Measurements from ENCODE around the gene TMEM242. TPM values are rescaled to one million over a fixed set of nuclear protein-coding genes. Genes with fewer than 3 reads are reported as not detected.

TMEM242 gene
- total and polyA plus RNA-seq, 10 of the 15 experiments (the other 5 are each of a cell fraction or from before 2014, with no cell fraction given), result 2.8 to 9.8 (median 5.5) TPM

DNA sequence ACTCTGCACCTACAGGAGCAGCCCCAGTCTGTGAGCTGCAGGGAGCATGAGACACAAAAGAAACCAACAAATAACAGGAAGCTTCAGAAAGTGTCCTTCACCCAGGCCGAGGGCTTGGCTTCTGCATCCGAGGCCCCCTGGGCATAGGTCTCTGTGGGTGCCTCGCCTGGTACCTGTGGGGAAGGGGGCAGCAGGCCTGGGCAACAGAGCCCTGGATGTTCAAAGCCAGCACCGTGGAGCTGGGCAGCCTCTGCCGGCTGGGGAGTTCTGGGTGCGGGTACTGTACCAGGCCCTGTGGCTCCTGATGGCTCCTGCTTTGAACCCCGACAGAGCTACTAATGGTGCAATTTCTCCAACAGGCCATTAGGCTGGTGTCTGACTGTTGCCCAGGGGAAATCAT lies 55.7 kb downstream of the TMEM242 start:
- ATAC-seq, result no peak; the same call in 2 of the 3 replicates
- in situ Hi-C loops (cut with MboI), result no loop called here

DNA sequence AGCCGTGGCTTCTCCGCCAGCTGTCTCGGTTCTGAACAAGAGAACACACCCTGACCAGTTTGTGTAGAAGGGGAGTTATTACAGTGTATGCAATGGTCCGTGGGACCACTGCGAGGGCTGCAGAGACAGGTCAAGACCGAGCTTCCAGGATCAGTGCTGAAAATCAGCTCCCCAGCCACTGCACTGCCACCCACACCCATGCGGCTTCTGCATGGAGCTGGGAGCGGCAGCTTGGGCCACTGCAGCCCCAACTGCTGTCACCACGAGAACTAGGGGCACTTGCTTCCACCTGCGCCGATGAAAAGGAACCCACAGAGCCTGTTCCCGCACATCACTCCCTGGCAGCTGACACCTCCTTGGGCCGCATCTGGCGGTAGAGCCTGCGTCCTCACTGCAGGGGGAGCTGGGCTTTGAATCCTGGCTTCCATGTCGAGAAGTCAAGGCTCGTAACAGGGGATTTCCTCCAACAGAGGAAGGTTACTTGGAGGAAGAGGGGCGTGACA lies 56.2 kb downstream of the TMEM242 start:
- Histone ChIP-seq H3K4me1 (ENCODE audit: control insufficient read depth, insufficient read depth, low read length) (no peaks in the 10 kb centered on the region), H3K9me3 (replicated peaks; ENCODE audit: control insufficient read depth, insufficient read depth, low read length) (peaks cover 4% of the 10 kb centered on the region; the same call in 1 of the 3 replicates), H3K27ac (ENCODE audit: control insufficient read depth, insufficient read depth) (no peak overlapping the region), H3K79me2 (ENCODE audit: control insufficient read depth, insufficient read depth, low read length) (no peaks in the 10 kb centered on the region), H3K4me3 (no peak overlapping the region), H2AFZ (ENCODE audit: control insufficient read depth, low read depth, low read length) (no peak overlapping the region), H3K9ac (ENCODE audit: control insufficient read depth, insufficient read depth, low read length) (no peak overlapping the region), H3K36me3 (ENCODE audit: control insufficient read depth in 2 of 2, insufficient read depth in 2 of 2, low read length in 1 of 2) (no peaks in the 10 kb centered on the region), H3K4me2 (ENCODE audit: control insufficient read depth, insufficient read depth) (no peak overlapping the region), H3K27me3 (replicated peaks in 1 of 2; ENCODE audit: control insufficient read depth in 2 of 2, insufficient read depth in 2 of 2, low read length in 1 of 2) (no peaks in the 10 kb centered on the region; a peak in 2 of 4 replicates), H4K20me1 (ENCODE audit: control insufficient read depth, insufficient read depth) (no peaks in the 10 kb centered on the region)
- WGBS (ENCODE audit: insufficient coverage, insufficient replicate concordance, low lambda C conversion rate, missing lambda C conversion rate), result 59% methylated on average over 18 of the region's 18 CpGs
- SMC1A ChIA-PET (ENCODE audit: uncharacterized antibody, unreplicated experiment), result no interaction called here
- intact Hi-C loops (cut with micrococcal nuclease; ENCODE audit: unreplicated experiment), result no loop called here
- CTCF ChIA-PET, result no interaction called here
- POLR2A ChIA-PET, result no interaction called here
- no peak for DNase-seq (ENCODE audit: low read depth, low spot score)
- TF ChIP-seq RBBP5 (conservative IDR thresholded peaks at IDR 0.05) (no peak), MXI1 (IDR thresholded peaks at IDR 0.05; ENCODE audit: low read depth, low read length) (no peak), CBFB (IDR thresholded peaks at IDR 0.05; ENCODE audit: low read depth) (no peak), NFXL1 (IDR thresholded peaks at IDR 0.05; ENCODE audit: borderline replicate concordance) (no peak), JUND (IDR thresholded peaks at IDR 0.05; ENCODE audit: low read depth, low read length) (no peak), NRF1 (conservative IDR thresholded peaks at IDR 0.05; ENCODE audit: low read depth, low read length) (no peak), NR2F1 (conservative IDR thresholded peaks at IDR 0.05) (no peak)
- TF ChIP-seq, protein P1, sequence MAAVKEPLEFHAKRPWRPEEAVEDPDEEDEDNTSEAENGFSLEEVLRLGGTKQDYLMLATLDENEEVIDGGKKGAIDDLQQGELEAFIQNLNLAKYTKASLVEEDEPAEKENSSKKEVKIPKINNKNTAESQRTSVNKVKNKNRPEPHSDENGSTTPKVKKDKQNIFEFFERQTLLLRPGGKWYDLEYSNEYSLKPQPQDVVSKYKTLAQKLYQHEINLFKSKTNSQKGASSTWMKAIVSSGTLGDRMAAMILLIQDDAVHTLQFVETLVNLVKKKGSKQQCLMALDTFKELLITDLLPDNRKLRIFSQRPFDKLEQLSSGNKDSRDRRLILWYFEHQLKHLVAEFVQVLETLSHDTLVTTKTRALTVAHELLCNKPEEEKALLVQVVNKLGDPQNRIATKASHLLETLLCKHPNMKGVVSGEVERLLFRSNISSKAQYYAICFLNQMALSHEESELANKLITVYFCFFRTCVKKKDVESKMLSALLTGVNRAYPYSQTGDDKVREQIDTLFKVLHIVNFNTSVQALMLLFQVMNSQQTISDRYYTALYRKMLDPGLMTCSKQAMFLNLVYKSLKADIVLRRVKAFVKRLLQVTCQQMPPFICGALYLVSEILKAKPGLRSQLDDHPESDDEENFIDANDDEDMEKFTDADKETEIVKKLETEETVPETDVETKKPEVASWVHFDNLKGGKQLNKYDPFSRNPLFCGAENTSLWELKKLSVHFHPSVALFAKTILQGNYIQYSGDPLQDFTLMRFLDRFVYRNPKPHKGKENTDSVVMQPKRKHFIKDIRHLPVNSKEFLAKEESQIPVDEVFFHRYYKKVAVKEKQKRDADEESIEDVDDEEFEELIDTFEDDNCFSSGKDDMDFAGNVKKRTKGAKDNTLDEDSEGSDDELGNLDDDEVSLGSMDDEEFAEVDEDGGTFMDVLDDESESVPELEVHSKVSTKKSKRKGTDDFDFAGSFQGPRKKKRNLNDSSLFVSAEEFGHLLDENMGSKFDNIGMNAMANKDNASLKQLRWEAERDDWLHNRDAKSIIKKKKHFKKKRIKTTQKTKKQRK (IDR thresholded peaks at IDR 0.05; ENCODE audit: low read depth, low read length), result no peak
- TF ChIP-seq, protein P2, sequence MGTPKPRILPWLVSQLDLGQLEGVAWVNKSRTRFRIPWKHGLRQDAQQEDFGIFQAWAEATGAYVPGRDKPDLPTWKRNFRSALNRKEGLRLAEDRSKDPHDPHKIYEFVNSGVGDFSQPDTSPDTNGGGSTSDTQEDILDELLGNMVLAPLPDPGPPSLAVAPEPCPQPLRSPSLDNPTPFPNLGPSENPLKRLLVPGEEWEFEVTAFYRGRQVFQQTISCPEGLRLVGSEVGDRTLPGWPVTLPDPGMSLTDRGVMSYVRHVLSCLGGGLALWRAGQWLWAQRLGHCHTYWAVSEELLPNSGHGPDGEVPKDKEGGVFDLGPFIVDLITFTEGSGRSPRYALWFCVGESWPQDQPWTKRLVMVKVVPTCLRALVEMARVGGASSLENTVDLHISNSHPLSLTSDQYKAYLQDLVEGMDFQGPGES (IDR thresholded peaks at IDR 0.05), result no peak
- RAD21 ChIA-PET (ENCODE audit: unreplicated experiment), result no interaction called here
- in situ Hi-C loops (cut with MboI), result no loop called here
- ATAC-seq, result no peak
- no TSS peak for BruUV-seq (replicated peaks)
- no peak for FAIRE-seq

More for the DNA sequence above, 55.7 kb downstream of the TMEM242 start:
- no peaks in the 10 kb centered on the region for H3K4me1 ChIP-seq (ENCODE audit: control insufficient read depth, insufficient read depth, low read length)
- ChIA-PET RAD21 (ENCODE audit: unreplicated experiment) (interaction anchor here (0.6 kb wide), 1 partner anchor 22 kb away, joined by 4 read pairs; no protein-coding TSS in a partner anchor), SMC1A (ENCODE audit: uncharacterized antibody, unreplicated experiment) (no interaction called here), CTCF (no interaction called here), POLR2A (no interaction called here)
- peaks cover 4% of the 10 kb centered on the region; the same call in 1 of the 3 replicates for H3K9me3 ChIP-seq (replicated peaks; ENCODE audit: control insufficient read depth, insufficient read depth, low read length)
- DNase-seq (ENCODE audit: low read depth, low spot score) (no peak), FAIRE-seq (no peak)
- 36% methylated on average over 7 of the region's 7 CpGs for WGBS (ENCODE audit: insufficient coverage, insufficient replicate concordance, low lambda C conversion rate, missing lambda C conversion rate)
- TF ChIP-seq SMARCA5 (IDR thresholded peaks at IDR 0.05) (no peak), NFYB (IDR thresholded peaks at IDR 0.05; ENCODE audit: insufficient read depth, low read depth, low read length) (no peak), SMC3 (IDR thresholded peaks at IDR 0.05; ENCODE audit: borderline replicate concordance, low read length) (no peak), RAD21 (IDR thresholded peaks at IDR 0.05; ENCODE audit: insufficient read depth, low read depth, low read length) (no peak)
- TF ChIP-seq, protein P3, sequence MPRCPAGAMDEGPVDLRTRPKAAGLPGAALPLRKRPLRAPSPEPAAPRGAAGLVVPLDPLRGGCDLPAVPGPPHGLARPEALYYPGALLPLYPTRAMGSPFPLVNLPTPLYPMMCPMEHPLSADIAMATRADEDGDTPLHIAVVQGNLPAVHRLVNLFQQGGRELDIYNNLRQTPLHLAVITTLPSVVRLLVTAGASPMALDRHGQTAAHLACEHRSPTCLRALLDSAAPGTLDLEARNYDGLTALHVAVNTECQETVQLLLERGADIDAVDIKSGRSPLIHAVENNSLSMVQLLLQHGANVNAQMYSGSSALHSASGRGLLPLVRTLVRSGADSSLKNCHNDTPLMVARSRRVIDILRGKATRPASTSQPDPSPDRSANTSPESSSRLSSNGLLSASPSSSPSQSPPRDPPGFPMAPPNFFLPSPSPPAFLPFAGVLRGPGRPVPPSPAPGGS (IDR thresholded peaks at IDR 0.05; ENCODE audit: borderline replicate concordance, insufficient read depth, low read depth, low read length, poor library complexity, severe bottlenecking), result no peak
- no peak overlapping the region for H3K9ac ChIP-seq (ENCODE audit: control insufficient read depth, insufficient read depth, low read length)
- no peaks in the 10 kb centered on the region for H3K79me2 ChIP-seq (ENCODE audit: control insufficient read depth, insufficient read depth, low read length)
- no peak overlapping the region for H3K27ac ChIP-seq (ENCODE audit: control insufficient read depth, insufficient read depth)
- H3K27me3 ChIP-seq (replicated peaks in 1 of 2; ENCODE audit: control insufficient read depth in 2 of 2, insufficient read depth in 2 of 2, low read length in 1 of 2), result no peaks in the 10 kb centered on the region; a peak in 2 of 4 replicates
- H4K20me1 ChIP-seq (ENCODE audit: control insufficient read depth, insufficient read depth), result no peaks in the 10 kb centered on the region
- no peaks in the 10 kb centered on the region for H3K36me3 ChIP-seq (ENCODE audit: control insufficient read depth in 2 of 2, insufficient read depth in 2 of 2, low read length in 1 of 2)
- H3K4me2 ChIP-seq (ENCODE audit: control insufficient read depth, insufficient read depth), result no peak overlapping the region
- H3K4me3 ChIP-seq, result no peak overlapping the region
- BruUV-seq (replicated peaks), result no TSS peak
- H2AFZ ChIP-seq (ENCODE audit: control insufficient read depth, low read depth, low read length), result no peak overlapping the region
- intact Hi-C loops (cut with micrococcal nuclease; ENCODE audit: unreplicated experiment), result no loop called here
